GM23338 (cell line): Measurements from ENCODE around the gene TMEM163. TPM values are rescaled to one million over a fixed set of nuclear protein-coding genes. Genes with fewer than 3 reads are reported as not detected.

Experiments
- ATAC-seq: fragments of 200-7000 bp; cut with Tn5 transposase; 3 replicates; pipeline ENCODE4 v1.9.1; 2020
- DNase-seq: peaks from one replicate; pipeline ENCODE4 v3.0.0-alpha.2; 2015; ENCODE audit warnings: low spot score
- H2AFZ ChIP-seq: fragments of 200-600 bp; sonication (generic); 2 replicates; pipeline ENCODE4 v1.8.0; 2016; ENCODE audit warnings: antibody characterized with exemption, mild to moderate bottlenecking, moderate library complexity
- H3F3A ChIP-seq: fragments of 200-600 bp; sonication (generic); replicated peaks from 2 replicates; pipeline ENCODE4 v1.8.0; 2017; ENCODE audit warnings: antibody characterized with exemption, mixed run types, low read depth
- H3K27ac ChIP-seq: fragments of 200-600 bp; sonication (generic); 2 replicates; pipeline ENCODE4 v1.6.1; 2016; ENCODE audit warnings: low read depth
- H3K27me3 ChIP-seq: fragments of 200-600 bp; sonication (generic); 2 replicates; pipeline ENCODE4 v1.8.0; 2016; ENCODE audit warnings: mild to moderate bottlenecking, mixed run types, moderate library complexity; ENCODE audit not compliant: insufficient read depth
- H3K36me3 ChIP-seq: fragments of 200-600 bp; sonication (generic); 2 replicates; pipeline ENCODE4 v1.8.0; 2016; ENCODE audit warnings: mild to moderate bottlenecking; ENCODE audit not compliant: insufficient read depth
- H3K4me1 ChIP-seq: fragments of 200-600 bp; sonication (generic); 2 replicates; pipeline ENCODE4 v1.8.0; 2016; ENCODE audit warnings: mild to moderate bottlenecking, moderate library complexity; ENCODE audit not compliant: insufficient read depth
- H3K4me2 ChIP-seq: fragments of 200-600 bp; sonication (generic); 2 replicates; pipeline ENCODE4 v1.7.1; 2017; ENCODE audit warnings: mixed run types
- H3K4me3 ChIP-seq: fragments of 200-600 bp; sonication (generic); 2 replicates; pipeline ENCODE4 v1.6.1; 2016; ENCODE audit warnings: mixed run types
- H3K79me2 ChIP-seq: fragments of 200-600 bp; sonication (generic); replicated peaks from 2 replicates; pipeline ENCODE4 v1.8.0; 2017; ENCODE audit warnings: mild to moderate bottlenecking; ENCODE audit not compliant: insufficient read depth
- H3K9me2 ChIP-seq: fragments of 200-600 bp; sonication (generic); 2 replicates; pipeline ENCODE4 v1.8.0; 2017; ENCODE audit not compliant: insufficient read depth
- H4K20me1 ChIP-seq: fragments of 200-600 bp; sonication (generic); replicated peaks from 2 replicates; pipeline ENCODE4 v1.8.0; 2017; ENCODE audit warnings: mild to moderate bottlenecking; ENCODE audit not compliant: insufficient read depth
- H3K27ac Mint-ChIP-seq: 2 replicates; pipeline ENCODE4 v1.8.0; 2020; ENCODE audit warnings: inconsistent platforms, mild to moderate bottlenecking, moderate library complexity, mixed read lengths
- H3K27me3 Mint-ChIP-seq: 3 replicates; pipeline ENCODE4 v1.8.0; 2022; ENCODE audit warnings: low read depth, mild to moderate bottlenecking, moderate library complexity, mixed read lengths, inconsistent platforms; ENCODE audit not compliant: insufficient read depth, poor library complexity
- H3K36me3 Mint-ChIP-seq: 3 replicates; pipeline ENCODE4 v1.8.0; 2021; ENCODE audit warnings: low read depth, mild to moderate bottlenecking, inconsistent platforms, moderate library complexity, mixed read lengths
- H3K4me1 Mint-ChIP-seq: 3 replicates; pipeline ENCODE4 v1.8.0; 2020; ENCODE audit warnings: mild to moderate bottlenecking, inconsistent platforms, mixed read lengths
- H3K4me3 Mint-ChIP-seq: 3 replicates; pipeline ENCODE4 v1.8.0; 2021; ENCODE audit warnings: moderate library complexity, mild to moderate bottlenecking, inconsistent platforms, mixed read lengths
- H3K9me3 Mint-ChIP-seq: 3 replicates; pipeline ENCODE4 v1.8.0; 2020; ENCODE audit warnings: moderate library complexity, mild to moderate bottlenecking, inconsistent platforms, mixed read lengths
- EZH2phosphoT487 ChIP-seq: fragments of 200-600 bp; sonication (generic); IDR thresholded peaks from one replicate; pipeline ENCODE4 v1.8.1; 2018; ENCODE audit warnings: antibody characterized with exemption; ENCODE audit not compliant: unreplicated experiment
- JUNB ChIP-seq: IDR thresholded peaks from one replicate; pipeline ENCODE4 v1.6.1; 2016; ENCODE audit warnings: antibody characterized with exemption; ENCODE audit not compliant: unreplicated experiment
- NANOG ChIP-seq: IDR thresholded peaks from 2 replicates; pipeline ENCODE4 v1.6.1; 2016; ENCODE audit warnings: antibody characterized with exemption, borderline replicate concordance
- ZNF114 ChIP-seq: fragments of 250-450 bp; sonication (Bioruptor Pico); IDR thresholded peaks from 2 replicates; pipeline ENCODE4 v1.5.0; 2020; ENCODE audit warnings: mild to moderate bottlenecking, moderate library complexity
- ZNF331 ChIP-seq: fragments of 250-450 bp; sonication (Bioruptor Pico); IDR thresholded peaks from 2 replicates; pipeline ENCODE4 v1.5.0; 2020; ENCODE audit warnings: low read depth, mild to moderate bottlenecking, moderate library complexity
- polyA plus RNA-seq: library from polyadenylated mRNA; unstranded; fragments of >200 nt; fragmentation: Nextera tagmentation; extraction: Ambion mirVana; gene quantifications from 2 replicates; pipeline ENCODE4 v1.2.1, GENCODE V29; 2016
- total RNA-seq: library from RNA; depleted of rRNA; stranded (reverse); fragments of >200 nt; shearing (Covaris generic); gene quantifications from 2 replicates; pipeline ENCODE4 v1.2.3, GENCODE V29; 2014
- TF ChIP-seq, protein P1 (sequence below): fragments of 250-450 bp; sonication (Bioruptor Pico); IDR thresholded peaks from 2 replicates; pipeline ENCODE4 v1.5.0; 2020; ENCODE audit warnings: mild to moderate bottlenecking, moderate library complexity

The TMEM163 gene
- total and polyA plus RNA-seq, 2 experiments from 2014 or later: 1.1 to 1.8 TPM

DNA sequence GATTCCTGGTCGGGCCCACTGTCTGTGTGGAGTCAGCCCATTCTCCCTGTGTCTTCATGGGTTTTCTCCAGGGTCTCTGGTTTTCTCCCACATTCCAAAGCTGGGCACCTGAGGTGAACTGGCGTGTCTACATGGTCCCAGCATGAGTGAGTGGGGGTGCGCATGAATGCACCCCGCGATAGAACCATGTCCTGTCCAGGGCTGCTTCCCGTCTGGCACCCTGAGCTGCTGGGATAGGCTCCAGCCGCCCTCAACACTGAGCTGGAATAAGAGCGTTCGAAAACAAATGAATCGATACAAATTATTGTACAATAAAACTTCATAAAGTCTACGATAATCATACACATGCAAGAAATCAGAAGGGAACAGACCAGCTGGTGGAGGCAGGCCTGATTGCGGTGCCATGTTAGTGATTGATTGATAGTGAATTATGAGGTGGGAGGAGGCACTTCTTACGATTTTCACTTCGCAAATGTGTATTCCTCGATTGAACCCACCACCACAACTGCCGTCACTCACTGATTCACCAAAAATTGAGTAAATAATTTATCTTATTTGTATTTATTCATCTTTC lies 278.4 kb downstream of the TMEM163 start:
- Histone ChIP-seq H3K36me3 (no peaks in the 10 kb centered on the region), H2AFZ (no peak overlapping the region), H3K27ac (no peak overlapping the region), H3K9me2 (no peaks in the 10 kb centered on the region), H3K4me1 (no peaks in the 10 kb centered on the region), H3K27me3 (no peaks in the 10 kb centered on the region), H4K20me1 (no peaks in the 10 kb centered on the region; the same call in 1 of the 2 replicates), H3F3A (no peaks in the 10 kb centered on the region), H3K4me3 (no peak overlapping the region), H3K4me2 (no peak overlapping the region), H3K79me2 (no peaks in the 10 kb centered on the region)
- Mint-ChIP-seq H3K9me3 (no peaks in the 10 kb centered on the region), H3K27ac (no peak overlapping the region), H3K36me3 (no peaks in the 10 kb centered on the region; the same call in 2 of the 3 replicates), H3K4me1 (peaks cover 3% of the 10 kb centered on the region; the same call in 1 of the 3 replicates), H3K4me3 (no peak overlapping the region), H3K27me3 (no peaks in the 10 kb centered on the region)
- DNase-seq (no peak), ATAC-seq (no peak)
- TF ChIP-seq EZH2phosphoT487: no peak
- no peak for TF ChIP-seq ZNF331 (CRISPR knock-in tag)

DNA sequence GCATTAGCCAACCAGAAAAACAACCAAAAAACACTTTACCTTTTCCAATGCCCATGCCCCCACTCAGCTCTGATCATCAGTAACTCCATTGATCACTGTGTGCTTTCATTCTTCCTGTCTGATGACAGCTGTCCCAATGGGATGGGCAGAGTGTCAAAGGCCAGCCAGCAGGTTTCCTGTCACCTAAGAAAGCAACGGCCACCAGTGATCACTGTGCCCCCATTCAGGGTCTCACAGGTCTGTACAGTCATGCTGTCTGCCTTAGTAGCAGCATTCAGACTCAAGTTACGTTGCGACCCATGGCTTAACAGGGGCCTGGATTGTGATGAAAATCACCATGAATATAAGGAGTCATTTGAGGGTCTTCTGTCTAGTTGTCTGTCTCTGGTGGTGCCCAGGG lies 280.4 kb downstream of the TMEM163 start:
- no peak for TF ChIP-seq EZH2phosphoT487
- TF ChIP-seq, protein P1, sequence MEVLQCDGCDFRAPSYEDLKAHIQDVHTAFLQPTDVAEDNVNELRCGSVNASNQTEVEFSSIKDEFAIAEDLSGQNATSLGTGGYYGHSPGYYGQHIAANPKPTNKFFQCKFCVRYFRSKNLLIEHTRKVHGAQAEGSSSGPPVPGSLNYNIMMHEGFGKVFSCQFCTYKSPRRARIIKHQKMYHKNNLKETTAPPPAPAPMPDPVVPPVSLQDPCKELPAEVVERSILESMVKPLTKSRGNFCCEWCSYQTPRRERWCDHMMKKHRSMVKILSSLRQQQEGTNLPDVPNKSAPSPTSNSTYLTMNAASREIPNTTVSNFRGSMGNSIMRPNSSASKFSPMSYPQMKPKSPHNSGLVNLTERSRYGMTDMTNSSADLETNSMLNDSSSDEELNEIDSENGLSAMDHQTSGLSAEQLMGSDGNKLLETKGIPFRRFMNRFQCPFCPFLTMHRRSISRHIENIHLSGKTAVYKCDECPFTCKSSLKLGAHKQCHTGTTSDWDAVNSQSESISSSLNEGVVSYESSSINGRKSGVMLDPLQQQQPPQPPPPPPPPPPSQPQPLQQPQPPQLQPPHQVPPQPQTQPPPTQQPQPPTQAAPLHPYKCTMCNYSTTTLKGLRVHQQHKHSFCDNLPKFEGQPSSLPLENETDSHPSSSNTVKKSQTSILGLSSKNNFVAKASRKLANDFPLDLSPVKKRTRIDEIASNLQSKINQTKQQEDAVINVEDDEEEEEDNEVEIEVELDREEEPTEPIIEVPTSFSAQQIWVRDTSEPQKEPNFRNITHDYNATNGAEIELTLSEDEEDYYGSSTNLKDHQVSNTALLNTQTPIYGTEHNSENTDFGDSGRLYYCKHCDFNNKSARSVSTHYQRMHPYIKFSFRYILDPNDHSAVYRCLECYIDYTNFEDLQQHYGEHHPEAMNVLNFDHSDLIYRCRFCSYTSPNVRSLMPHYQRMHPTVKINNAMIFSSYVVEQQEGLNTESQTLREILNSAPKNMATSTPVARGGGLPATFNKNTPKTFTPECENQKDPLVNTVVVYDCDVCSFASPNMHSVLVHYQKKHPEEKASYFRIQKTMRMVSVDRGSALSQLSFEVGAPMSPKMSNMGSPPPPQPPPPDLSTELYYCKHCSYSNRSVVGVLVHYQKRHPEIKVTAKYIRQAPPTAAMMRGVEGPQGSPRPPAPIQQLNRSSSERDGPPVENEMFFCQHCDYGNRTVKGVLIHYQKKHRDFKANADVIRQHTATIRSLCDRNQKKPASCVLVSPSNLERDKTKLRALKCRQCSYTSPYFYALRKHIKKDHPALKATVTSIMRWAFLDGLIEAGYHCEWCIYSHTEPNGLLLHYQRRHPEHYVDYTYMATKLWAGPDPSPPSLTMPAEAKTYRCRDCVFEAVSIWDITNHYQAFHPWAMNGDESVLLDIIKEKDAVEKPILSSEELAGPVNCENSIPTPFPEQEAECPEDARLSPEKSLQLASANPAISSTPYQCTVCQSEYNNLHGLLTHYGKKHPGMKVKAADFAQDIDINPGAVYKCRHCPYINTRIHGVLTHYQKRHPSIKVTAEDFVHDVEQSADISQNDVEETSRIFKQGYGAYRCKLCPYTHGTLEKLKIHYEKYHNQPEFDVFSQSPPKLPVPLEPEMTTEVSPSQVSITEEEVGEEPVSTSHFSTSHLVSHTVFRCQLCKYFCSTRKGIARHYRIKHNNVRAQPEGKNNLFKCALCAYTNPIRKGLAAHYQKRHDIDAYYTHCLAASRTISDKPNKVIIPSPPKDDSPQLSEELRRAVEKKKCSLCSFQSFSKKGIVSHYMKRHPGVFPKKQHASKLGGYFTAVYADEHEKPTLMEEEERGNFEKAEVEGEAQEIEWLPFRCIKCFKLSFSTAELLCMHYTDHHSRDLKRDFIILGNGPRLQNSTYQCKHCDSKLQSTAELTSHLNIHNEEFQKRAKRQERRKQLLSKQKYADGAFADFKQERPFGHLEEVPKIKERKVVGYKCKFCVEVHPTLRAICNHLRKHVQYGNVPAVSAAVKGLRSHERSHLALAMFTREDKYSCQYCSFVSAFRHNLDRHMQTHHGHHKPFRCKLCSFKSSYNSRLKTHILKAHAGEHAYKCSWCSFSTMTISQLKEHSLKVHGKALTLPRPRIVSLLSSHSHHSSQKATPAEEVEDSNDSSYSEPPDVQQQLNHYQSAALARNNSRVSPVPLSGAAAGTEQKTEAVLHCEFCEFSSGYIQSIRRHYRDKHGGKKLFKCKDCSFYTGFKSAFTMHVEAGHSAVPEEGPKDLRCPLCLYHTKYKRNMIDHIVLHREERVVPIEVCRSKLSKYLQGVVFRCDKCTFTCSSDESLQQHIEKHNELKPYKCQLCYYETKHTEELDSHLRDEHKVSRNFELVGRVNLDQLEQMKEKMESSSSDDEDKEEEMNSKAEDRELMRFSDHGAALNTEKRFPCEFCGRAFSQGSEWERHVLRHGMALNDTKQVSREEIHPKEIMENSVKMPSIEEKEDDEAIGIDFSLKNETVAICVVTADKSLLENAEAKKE (CRISPR knock-in tag): no peak
- TF ChIP-seq ZNF114 (CRISPR knock-in tag): no peak
- no peak for TF ChIP-seq NANOG
- TF ChIP-seq JUNB: no peak
- DNase-seq: no peak
- H3K4me1 Mint-ChIP-seq: no peaks in the 10 kb centered on the region; the same call in 2 of the 3 replicates

More for the DNA sequence above, 280.4 kb downstream of the TMEM163 start:
- Histone ChIP-seq H3K9me2 (no peaks in the 10 kb centered on the region), H3F3A (no peaks in the 10 kb centered on the region), H3K4me1 (no peaks in the 10 kb centered on the region), H3K27ac (no peak overlapping the region), H3K4me2 (no peak overlapping the region), H4K20me1 (peaks cover 4% of the 10 kb centered on the region; the same call in 1 of the 2 replicates), H3K27me3 (0 out of 2 replicates have a peak, but pooled peaks cover 5% of the 10 kb centered on the region), H3K36me3 (no peaks in the 10 kb centered on the region), H2AFZ (no peak overlapping the region), H3K4me3 (no peak overlapping the region), H3K79me2 (no peaks in the 10 kb centered on the region)
- Mint-ChIP-seq H3K36me3 (no peaks in the 10 kb centered on the region; the same call in 1 of the 3 replicates), H3K27ac (no peak overlapping the region), H3K9me3 (no peaks in the 10 kb centered on the region), H3K27me3 (no peaks in the 10 kb centered on the region), H3K4me3 (no peak overlapping the region)
- no peak for ATAC-seq
